ENCODE data around the gene ADGRD1. TPM values are rescaled to one million over a fixed set of nuclear protein-coding genes. Genes with fewer than 3 reads are reported as not detected.

The ADGRD1 gene
- total RNA-seq, 1 donor from 2014 or later, result 1.7 TPM

DNA sequence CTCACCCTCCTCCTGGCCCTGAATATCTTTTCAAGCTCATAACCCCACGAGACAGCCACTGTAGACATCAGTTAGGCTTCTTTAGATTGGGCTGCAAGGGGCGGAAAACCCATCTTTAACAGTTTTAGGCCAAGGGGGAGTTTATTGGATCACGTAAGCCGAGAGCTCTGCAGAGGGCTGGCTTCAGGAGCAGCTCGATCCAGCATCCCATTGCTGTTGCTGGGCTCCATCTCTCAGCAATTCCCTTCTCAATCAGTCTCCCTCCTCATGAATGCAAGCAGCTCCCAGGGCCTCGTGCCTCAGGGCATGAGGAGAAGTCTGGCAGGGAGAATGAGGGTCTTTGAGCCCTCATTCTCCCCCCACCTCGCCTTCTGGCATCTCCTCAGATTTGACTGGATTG lies 59.4 kb downstream of the ADGRD1 start:
- TF ChIP-seq, protein P1, sequence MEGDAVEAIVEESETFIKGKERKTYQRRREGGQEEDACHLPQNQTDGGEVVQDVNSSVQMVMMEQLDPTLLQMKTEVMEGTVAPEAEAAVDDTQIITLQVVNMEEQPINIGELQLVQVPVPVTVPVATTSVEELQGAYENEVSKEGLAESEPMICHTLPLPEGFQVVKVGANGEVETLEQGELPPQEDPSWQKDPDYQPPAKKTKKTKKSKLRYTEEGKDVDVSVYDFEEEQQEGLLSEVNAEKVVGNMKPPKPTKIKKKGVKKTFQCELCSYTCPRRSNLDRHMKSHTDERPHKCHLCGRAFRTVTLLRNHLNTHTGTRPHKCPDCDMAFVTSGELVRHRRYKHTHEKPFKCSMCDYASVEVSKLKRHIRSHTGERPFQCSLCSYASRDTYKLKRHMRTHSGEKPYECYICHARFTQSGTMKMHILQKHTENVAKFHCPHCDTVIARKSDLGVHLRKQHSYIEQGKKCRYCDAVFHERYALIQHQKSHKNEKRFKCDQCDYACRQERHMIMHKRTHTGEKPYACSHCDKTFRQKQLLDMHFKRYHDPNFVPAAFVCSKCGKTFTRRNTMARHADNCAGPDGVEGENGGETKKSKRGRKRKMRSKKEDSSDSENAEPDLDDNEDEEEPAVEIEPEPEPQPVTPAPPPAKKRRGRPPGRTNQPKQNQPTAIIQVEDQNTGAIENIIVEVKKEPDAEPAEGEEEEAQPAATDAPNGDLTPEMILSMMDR (IDR thresholded peaks at IDR 0.05; ENCODE audit: unreplicated experiment), result no peak
- no peaks in the 10 kb centered on the region for H3K4me1 Mint-ChIP-seq (ENCODE audit: unreplicated experiment)

GRCh38 chr12:131014343-131014742 lies 60.6 kb downstream of the ADGRD1 start:
- Mint-ChIP-seq H3K9me3 (ENCODE audit: unreplicated experiment) (no peaks in the 10 kb centered on the region), H3K36me3 (ENCODE audit: low read depth, unreplicated experiment) (no peaks in the 10 kb centered on the region), H3K27ac (ENCODE audit: unreplicated experiment) (no peak overlapping the region), H3K27me3 (ENCODE audit: unreplicated experiment) (peaks cover 12% of the 10 kb centered on the region), H3K4me1 (ENCODE audit: unreplicated experiment) (no peaks in the 10 kb centered on the region), H3K4me3 (ENCODE audit: unreplicated experiment) (no peak overlapping the region)
- TF ChIP-seq, protein P1 (IDR thresholded peaks at IDR 0.05; ENCODE audit: unreplicated experiment), result no peak
- DNase-seq (ENCODE audit: low spot score), result no peak

More for the DNA sequence above, 59.4 kb downstream of the ADGRD1 start:
- Mint-ChIP-seq H3K4me3 (ENCODE audit: unreplicated experiment) (no peak overlapping the region), H3K36me3 (ENCODE audit: low read depth, unreplicated experiment) (no peaks in the 10 kb centered on the region), H3K27me3 (ENCODE audit: unreplicated experiment) (peaks cover 12% of the 10 kb centered on the region), H3K27ac (ENCODE audit: unreplicated experiment) (no peak overlapping the region), H3K9me3 (ENCODE audit: unreplicated experiment) (no peaks in the 10 kb centered on the region)
- DNase-seq (ENCODE audit: low spot score), result no peak

DNA sequence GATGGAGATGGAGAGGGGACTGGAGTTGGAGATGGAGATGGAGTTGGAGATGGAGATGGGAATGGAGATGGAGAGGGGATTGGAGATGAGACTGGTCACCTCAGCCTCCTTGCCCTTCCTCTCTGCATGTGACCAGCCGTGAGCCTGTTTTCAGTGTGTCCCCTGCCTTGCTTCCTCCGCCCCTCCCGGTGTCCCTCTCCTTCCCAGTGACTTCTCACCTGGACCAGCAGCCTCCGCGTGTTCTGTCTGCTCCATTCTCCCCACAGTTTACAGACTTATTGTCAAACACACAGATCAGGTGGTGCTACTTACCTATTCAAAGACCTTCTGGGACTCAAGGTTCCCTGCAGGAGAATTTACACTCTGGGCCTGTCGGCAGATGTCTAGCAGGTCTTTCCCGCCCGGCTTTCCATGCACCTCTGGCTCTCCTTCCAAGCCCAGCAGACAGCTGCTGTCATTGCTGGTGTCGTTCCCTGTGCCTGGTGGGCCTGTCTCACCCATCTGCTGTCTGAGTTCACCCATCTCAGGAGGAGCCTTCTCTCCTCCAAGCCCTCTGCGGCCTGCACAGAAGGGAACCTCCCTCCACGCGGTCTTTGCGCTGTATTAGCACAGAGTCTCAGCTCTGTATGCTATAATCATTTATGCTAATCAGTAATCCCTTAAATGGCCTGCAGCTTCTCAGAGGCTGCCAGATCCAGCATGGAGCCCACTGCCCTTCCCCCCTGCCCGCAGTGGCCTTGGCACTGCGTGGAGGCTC lies 62.1 kb downstream of the ADGRD1 start:
- no peak for DNase-seq (ENCODE audit: low spot score)
- Mint-ChIP-seq H3K4me1 (ENCODE audit: unreplicated experiment) (no peaks in the 10 kb centered on the region), H3K36me3 (ENCODE audit: low read depth, unreplicated experiment) (no peaks in the 10 kb centered on the region), H3K9me3 (ENCODE audit: unreplicated experiment) (no peaks in the 10 kb centered on the region), H3K27ac (ENCODE audit: unreplicated experiment) (no peak overlapping the region), H3K27me3 (ENCODE audit: unreplicated experiment) (peaks cover 12% of the 10 kb centered on the region), H3K4me3 (ENCODE audit: unreplicated experiment) (no peak overlapping the region)
- TF ChIP-seq, protein P1 (IDR thresholded peaks at IDR 0.05; ENCODE audit: unreplicated experiment), result no peak

- Mint-ChIP-seq H3K27ac (ENCODE audit: unreplicated experiment) (no peak overlapping the region), H3K27me3 (ENCODE audit: unreplicated experiment) (peaks cover 6% of the 10 kb centered on the region), H3K9me3 (ENCODE audit: unreplicated experiment) (no peaks in the 10 kb centered on the region), H3K4me3 (ENCODE audit: unreplicated experiment) (no peak overlapping the region), H3K4me1 (ENCODE audit: unreplicated experiment) (no peaks in the 10 kb centered on the region), H3K36me3 (ENCODE audit: low read depth, unreplicated experiment) (no peaks in the 10 kb centered on the region)
- no peak for DNase-seq (ENCODE audit: low spot score)
- TF ChIP-seq, protein P1 (IDR thresholded peaks at IDR 0.05; ENCODE audit: unreplicated experiment), result no peak
These were observed 63.8 kb downstream of the ADGRD1 start for GRCh38 chr12:131017477-131017991.

DNA sequence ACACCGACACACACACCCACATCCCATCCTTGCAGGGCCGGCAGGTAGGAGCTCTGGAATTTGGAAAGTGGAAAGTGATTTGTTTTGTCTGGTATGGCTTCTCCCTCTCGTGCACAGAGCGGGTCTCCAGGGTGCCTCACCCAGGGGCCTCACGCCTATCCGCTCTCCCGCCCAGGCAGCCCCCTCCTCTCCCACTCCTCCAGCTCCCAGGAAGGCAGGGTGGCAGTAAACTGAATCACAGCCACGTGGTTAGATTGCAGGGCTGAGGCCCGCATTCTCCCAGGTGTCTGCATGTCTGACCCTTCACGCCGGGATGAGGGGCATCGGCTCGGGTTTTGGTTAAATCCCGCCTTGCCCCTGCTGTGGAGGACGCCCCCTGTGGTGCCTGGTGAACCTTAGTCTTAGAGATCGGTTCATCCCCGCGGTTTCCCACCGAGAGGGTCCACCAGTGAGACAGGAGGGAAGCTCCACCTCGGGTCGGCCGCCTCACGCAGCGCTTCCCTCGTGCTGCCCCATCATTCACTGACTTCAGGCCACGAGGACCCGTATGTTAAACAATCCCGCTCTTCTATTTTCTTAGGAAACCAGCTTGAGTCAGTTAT lies 64.4 kb downstream of the ADGRD1 start:
- TF ChIP-seq, protein P1 (IDR thresholded peaks at IDR 0.05; ENCODE audit: unreplicated experiment), result no peak
- H3K4me3 Mint-ChIP-seq (ENCODE audit: unreplicated experiment), result no peak overlapping the region
- no peak overlapping the region for H3K27ac Mint-ChIP-seq (ENCODE audit: unreplicated experiment)
- H3K9me3 Mint-ChIP-seq (ENCODE audit: unreplicated experiment), result no peaks in the 10 kb centered on the region
- H3K4me1 Mint-ChIP-seq (ENCODE audit: unreplicated experiment), result no peaks in the 10 kb centered on the region
- no peaks in the 10 kb centered on the region for H3K36me3 Mint-ChIP-seq (ENCODE audit: low read depth, unreplicated experiment)
- DNase-seq (ENCODE audit: low spot score), result no peak
- peaks cover 6% of the 10 kb centered on the region for H3K27me3 Mint-ChIP-seq (ENCODE audit: unreplicated experiment)

All from endothelial cell (in vitro differentiated cells).